Measurements from ENCODE around the gene PCDHGA9. TPM values are rescaled to one million over a fixed set of nuclear protein-coding genes. Genes with fewer than 3 reads are reported as not detected.

The PCDHGA9 gene
- total and polyA plus RNA-seq, 9 of the 15 experiments (the other 6 are each of a cell fraction or from before 2014, with no cell fraction given) = 0.03 to 0.18 (median 0.11) TPM; not detected in 2

GRCh38 chr5:141355641-141356040 lies 46.9 kb upstream of the PCDHGA9 start:
- no peaks in the 10 kb centered on the region for H3K79me2 ChIP-seq (ENCODE audit: control insufficient read depth, insufficient read depth, low read length)
- no peak overlapping the region for H3K27ac ChIP-seq (ENCODE audit: extremely low read depth, low read depth, low read length)
- H3K9me3 ChIP-seq (replicated peaks; ENCODE audit: control insufficient read depth, insufficient read depth, low read depth, low read length) = no peaks in the 10 kb centered on the region; the same call in 1 of the 2 replicates
- no peak overlapping the region for H3K9ac ChIP-seq (ENCODE audit: insufficient read depth in 1 of 2, low read depth in 2 of 2, low read length in 2 of 2)
- H3K4me3 ChIP-seq = no peak overlapping the region
- no TSS peak for BruUV-seq (replicated peaks)
- POLR2A ChIA-PET = interaction anchor here (1.0 to 1.5 kb wide), 3 partner anchors 9 to 163 kb away, joined by 3 to 5 read pairs (median 3); partner anchors contain the start of gene PCDHGA5
- intact Hi-C loops (cut with micrococcal nuclease) = no loop called here
- CTCF ChIA-PET (ENCODE audit: low intra/inter-chr PET ratio) = no interaction called here
- FAIRE-seq (no peak), DNase-seq (ENCODE audit: extremely low read depth in 1 of 4, low spot score in 3 of 4) (no peak), ATAC-seq (no peak)
- peaks cover 0 to 21% of the 10 kb centered on the region in 2 experiments; a peak in 2 of 5 replicates for H3K27me3 ChIP-seq (ENCODE audit: control insufficient read depth in 2 of 2, insufficient read depth in 2 of 2, low read length in 2 of 2)
- no peaks in the 10 kb centered on the region for H3K9me1 ChIP-seq (ENCODE audit: control insufficient read depth, insufficient read depth, low read length)
- WGBS (ENCODE audit: insufficient coverage, low coverage, missing lambda C conversion rate) = 26% methylated on average over 24 of the region's 24 CpGs
- peaks cover 3 to 12% of the 10 kb centered on the region in 2 experiments; a peak in 3 of 5 replicates for H3K4me1 ChIP-seq (replicated peaks in 1 of 2; ENCODE audit: control insufficient read depth in 2 of 2, insufficient read depth in 2 of 2, low read length in 2 of 2)
- in situ Hi-C loops (cut with MboI) = no loop called here
- H2AFZ ChIP-seq (ENCODE audit: low read depth, low read length) = 0 out of 2 replicates have a peak overlapping the region, but pooled peaks have one; percentile 4
- no peaks in the 10 kb centered on the region for H4K20me1 ChIP-seq (replicated peaks; ENCODE audit: control insufficient read depth, insufficient read depth, low read length)
- H3K4me2 ChIP-seq (ENCODE audit: insufficient read depth, low read length) = no peak overlapping the region; the same call in none of the 2 replicates
- no peaks in the 10 kb centered on the region for H3K36me3 ChIP-seq (ENCODE audit: control insufficient read depth, insufficient read depth, low read length)
- TF ChIP-seq ZFP91 (CRISPR knock-in tag; IDR thresholded peaks at IDR 0.05) (no peak), ZNF512 (tag; IDR thresholded peaks at IDR 0.05) (no peak), U2AF1 (optimal IDR thresholded peaks at IDR 0.05; ENCODE audit: low read depth, low read length) (no peak), ESRRB (CRISPR knock-in tag; IDR thresholded peaks at IDR 0.05; ENCODE audit: borderline replicate concordance) (no peak), CBX8 (IDR thresholded peaks at IDR 0.05; ENCODE audit: borderline replicate concordance, extremely low read depth, low read depth, low read length, poor library complexity, severe bottlenecking) (no peak), PHB (CRISPR knock-in tag; IDR thresholded peaks at IDR 0.05) (no peak), HMG20A (CRISPR knock-in tag; conservative IDR thresholded peaks at IDR 0.05) (no peak), CREB5 (CRISPR knock-in tag; IDR thresholded peaks at IDR 0.05) (no peak), HNRNPLL (IDR thresholded peaks at IDR 0.05; ENCODE audit: low read depth, low read length, poor library complexity, severe bottlenecking) (no peak), PCBP2 (IDR thresholded peaks at IDR 0.05; ENCODE audit: low read depth, low read length, poor library complexity, severe bottlenecking) (no peak), SIN3B (IDR thresholded peaks at IDR 0.05; ENCODE audit: low read depth) (no peak), USF1 (CRISPR knock-in tag; IDR thresholded peaks at IDR 0.05) (no peak), ASH1L (IDR thresholded peaks at IDR 0.05; ENCODE audit: borderline replicate concordance, low read depth, partially characterized antibody) (no peak), ZNF668 (CRISPR knock-in tag; IDR thresholded peaks at IDR 0.05) (no peak), GABPB2 (CRISPR knock-in tag; conservative IDR thresholded peaks at IDR 0.05) (no peak), CHD4 (IDR thresholded peaks at IDR 0.05; ENCODE audit: insufficient read depth, insufficient replicate concordance, low read depth, low read length, poor library complexity, severe bottlenecking) (no peak), THRAP3 (IDR thresholded peaks at IDR 0.05; ENCODE audit: borderline replicate concordance) (no peak)
